GM23338 (cell line): ENCODE measurements around the gene CHP1. TPM values are rescaled to one million over a fixed set of nuclear protein-coding genes. Genes with fewer than 3 reads are reported as not detected.

ENCODE experiments used
- ATAC-seq: fragments of 200-7000 bp; cut with Tn5 transposase; 3 replicates; pipeline ENCODE4 v1.9.1; 2020
- DNase-seq: peaks from one replicate; pipeline ENCODE4 v3.0.0-alpha.2; 2015; ENCODE audit warnings: low spot score
- H2AFZ ChIP-seq: fragments of 200-600 bp; sonication (generic); 2 replicates; pipeline ENCODE4 v1.8.0; 2016; ENCODE audit warnings: antibody characterized with exemption, mild to moderate bottlenecking, moderate library complexity
- H3F3A ChIP-seq: fragments of 200-600 bp; sonication (generic); replicated peaks from 2 replicates; pipeline ENCODE4 v1.8.0; 2017; ENCODE audit warnings: antibody characterized with exemption, mixed run types, low read depth
- H3K27ac ChIP-seq: fragments of 200-600 bp; sonication (generic); 2 replicates; pipeline ENCODE4 v1.6.1; 2016; ENCODE audit warnings: low read depth
- H3K27me3 ChIP-seq: fragments of 200-600 bp; sonication (generic); 2 replicates; pipeline ENCODE4 v1.8.0; 2016; ENCODE audit warnings: mild to moderate bottlenecking, mixed run types, moderate library complexity; ENCODE audit not compliant: insufficient read depth
- H3K36me3 ChIP-seq: fragments of 200-600 bp; sonication (generic); 2 replicates; pipeline ENCODE4 v1.8.0; 2016; ENCODE audit warnings: mild to moderate bottlenecking; ENCODE audit not compliant: insufficient read depth
- H3K4me1 ChIP-seq: fragments of 200-600 bp; sonication (generic); 2 replicates; pipeline ENCODE4 v1.8.0; 2016; ENCODE audit warnings: mild to moderate bottlenecking, moderate library complexity; ENCODE audit not compliant: insufficient read depth
- H3K4me2 ChIP-seq: fragments of 200-600 bp; sonication (generic); 2 replicates; pipeline ENCODE4 v1.7.1; 2017; ENCODE audit warnings: mixed run types
- H3K4me3 ChIP-seq: fragments of 200-600 bp; sonication (generic); 2 replicates; pipeline ENCODE4 v1.6.1; 2016; ENCODE audit warnings: mixed run types
- H3K79me2 ChIP-seq: fragments of 200-600 bp; sonication (generic); replicated peaks from 2 replicates; pipeline ENCODE4 v1.8.0; 2017; ENCODE audit warnings: mild to moderate bottlenecking; ENCODE audit not compliant: insufficient read depth
- H3K9me2 ChIP-seq: fragments of 200-600 bp; sonication (generic); 2 replicates; pipeline ENCODE4 v1.8.0; 2017; ENCODE audit not compliant: insufficient read depth
- H4K20me1 ChIP-seq: fragments of 200-600 bp; sonication (generic); replicated peaks from 2 replicates; pipeline ENCODE4 v1.8.0; 2017; ENCODE audit warnings: mild to moderate bottlenecking; ENCODE audit not compliant: insufficient read depth
- H3K27ac Mint-ChIP-seq: 2 replicates; pipeline ENCODE4 v1.8.0; 2020; ENCODE audit warnings: inconsistent platforms, mild to moderate bottlenecking, moderate library complexity, mixed read lengths
- H3K27me3 Mint-ChIP-seq: 3 replicates; pipeline ENCODE4 v1.8.0; 2022; ENCODE audit warnings: low read depth, mild to moderate bottlenecking, moderate library complexity, mixed read lengths, inconsistent platforms; ENCODE audit not compliant: insufficient read depth, poor library complexity
- H3K36me3 Mint-ChIP-seq: 3 replicates; pipeline ENCODE4 v1.8.0; 2021; ENCODE audit warnings: low read depth, mild to moderate bottlenecking, inconsistent platforms, moderate library complexity, mixed read lengths
- H3K4me1 Mint-ChIP-seq: 3 replicates; pipeline ENCODE4 v1.8.0; 2020; ENCODE audit warnings: mild to moderate bottlenecking, inconsistent platforms, mixed read lengths
- H3K4me3 Mint-ChIP-seq: 3 replicates; pipeline ENCODE4 v1.8.0; 2021; ENCODE audit warnings: moderate library complexity, mild to moderate bottlenecking, inconsistent platforms, mixed read lengths
- H3K9me3 Mint-ChIP-seq: 3 replicates; pipeline ENCODE4 v1.8.0; 2020; ENCODE audit warnings: moderate library complexity, mild to moderate bottlenecking, inconsistent platforms, mixed read lengths
- CTCF ChIP-seq, 2 experiments: fragments of 200-600 bp in 1 of 2; sonication (generic) in 1 of 2; conservative IDR thresholded peaks; 2 replicates each; pipeline versions ENCODE4 v1.5.1 to v1.6.1; 2016 to 2017; ENCODE audit warnings: antibody characterized with exemption in 2 of 2, low read depth in 2 of 2, mild to moderate bottlenecking in 2 of 2, moderate library complexity in 1 of 2
- EZH2 ChIP-seq: fragments of 200-600 bp; sonication (generic); IDR thresholded peaks from one replicate; pipeline ENCODE4 v1.8.0; 2017; ENCODE audit warnings: antibody characterized with exemption, mild to moderate bottlenecking, low read depth; ENCODE audit not compliant: unreplicated experiment
- EZH2phosphoT487 ChIP-seq: fragments of 200-600 bp; sonication (generic); IDR thresholded peaks from one replicate; pipeline ENCODE4 v1.8.1; 2018; ENCODE audit warnings: antibody characterized with exemption; ENCODE audit not compliant: unreplicated experiment
- NANOG ChIP-seq: IDR thresholded peaks from 2 replicates; pipeline ENCODE4 v1.6.1; 2016; ENCODE audit warnings: antibody characterized with exemption, borderline replicate concordance
- POLR2AphosphoS5 ChIP-seq: IDR thresholded peaks from 2 replicates; pipeline ENCODE4 v1.6.1; 2016; ENCODE audit warnings: antibody characterized with exemption, low read depth
- STAT1 ChIP-seq: IDR thresholded peaks from one replicate; pipeline ENCODE4 v1.6.1; 2016; ENCODE audit warnings: antibody characterized with exemption; ENCODE audit not compliant: unreplicated experiment
- ZNF114 ChIP-seq: fragments of 250-450 bp; sonication (Bioruptor Pico); IDR thresholded peaks from 2 replicates; pipeline ENCODE4 v1.5.0; 2020; ENCODE audit warnings: mild to moderate bottlenecking, moderate library complexity
- ZNF331 ChIP-seq: fragments of 250-450 bp; sonication (Bioruptor Pico); IDR thresholded peaks from 2 replicates; pipeline ENCODE4 v1.5.0; 2020; ENCODE audit warnings: low read depth, mild to moderate bottlenecking, moderate library complexity
- ZNF462 ChIP-seq: fragments of 250-450 bp; sonication (Bioruptor Pico); IDR thresholded peaks from 2 replicates; pipeline ENCODE4 v1.5.0; 2020; ENCODE audit warnings: mild to moderate bottlenecking, moderate library complexity
- polyA plus RNA-seq: library from polyadenylated mRNA; unstranded; fragments of >200 nt; fragmentation: Nextera tagmentation; extraction: Ambion mirVana; gene quantifications from 2 replicates; pipeline ENCODE4 v1.2.1, GENCODE V29; 2016
- total RNA-seq: library from RNA; depleted of rRNA; stranded (reverse); fragments of >200 nt; shearing (Covaris generic); gene quantifications from 2 replicates; pipeline ENCODE4 v1.2.3, GENCODE V29; 2014

CHP1 gene
- total and polyA plus RNA-seq, 2 experiments from 2014 or later: 62.3 to 109 TPM

GRCh38 chr15:41286665-41287333 lies 55.7 kb downstream of the CHP1 start (continued):
- TF ChIP-seq ZNF462 (CRISPR knock-in tag) (no peak), EZH2 (no peak), CTCF (conservative IDR thresholded peaks at IDR 0.05; ENCODE audit: low read depth in 2 of 2) (no peak), STAT1 (no peak), ZNF114 (CRISPR knock-in tag) (no peak)

GRCh38 chr15:41288464-41288863 lies 57.4 kb downstream of the CHP1 start:
- Histone ChIP-seq H3K36me3 (peaks cover 38% of the 10 kb centered on the region), H3K79me2 (peaks cover 77% of the 10 kb centered on the region), H2AFZ (no peak overlapping the region), H3K4me1 (peaks cover 4% of the 10 kb centered on the region; the same call in 1 of the 2 replicates), H3K9me2 (no peaks in the 10 kb centered on the region), H3K27me3 (no peaks in the 10 kb centered on the region), H4K20me1 (peaks cover 33% of the 10 kb centered on the region), H3K4me3 (no peak overlapping the region), H3K4me2 (no peak overlapping the region), H3K27ac (peak overlapping the region; percentile 60), H3F3A (no peaks in the 10 kb centered on the region; the same call in 1 of the 2 replicates)
- H3K4me3 Mint-ChIP-seq: no peak overlapping the region
- no peaks in the 10 kb centered on the region; the same call in 2 of the 3 replicates for H3K9me3 Mint-ChIP-seq
- peaks cover 19% of the 10 kb centered on the region for H3K4me1 Mint-ChIP-seq
- no peak for ATAC-seq
- no peak for DNase-seq
- peaks cover 66% of the 10 kb centered on the region for H3K36me3 Mint-ChIP-seq
- peaks cover 9% of the 10 kb centered on the region for H3K27me3 Mint-ChIP-seq
- H3K27ac Mint-ChIP-seq: peak overlapping the region; percentile 52
- TF ChIP-seq ZNF114 (CRISPR knock-in tag): no peak
- TF ChIP-seq ZNF331 (CRISPR knock-in tag): no peak
- no peak for TF ChIP-seq NANOG
- TF ChIP-seq EZH2: no peak
- TF ChIP-seq EZH2phosphoT487: no peak
- no peak for TF ChIP-seq STAT1
- TF ChIP-seq POLR2AphosphoS5: no peak
- TF ChIP-seq CTCF (conservative IDR thresholded peaks at IDR 0.05; ENCODE audit: low read depth in 2 of 2): no peak
